HUDEP-2 (cell line): ENCODE results near the gene CA7.

Experiments used
- DNase-seq, 76 experiments: peaks; one replicate each; lab custom pipeline; 2025; ENCODE audit not compliant: unreplicated experiment in 76 of 76; lab: John Stamatoyannopoulos, UW

Gene CA7

GRCh38 chr16:66844342-66845079, at the start of gene CA7:
TSS of gene CA7 (plus strand) at chr16:66844414. CDS start at chr16:66844488, 74 bp downstream.
- DNase-seq: no peak

DNA sequence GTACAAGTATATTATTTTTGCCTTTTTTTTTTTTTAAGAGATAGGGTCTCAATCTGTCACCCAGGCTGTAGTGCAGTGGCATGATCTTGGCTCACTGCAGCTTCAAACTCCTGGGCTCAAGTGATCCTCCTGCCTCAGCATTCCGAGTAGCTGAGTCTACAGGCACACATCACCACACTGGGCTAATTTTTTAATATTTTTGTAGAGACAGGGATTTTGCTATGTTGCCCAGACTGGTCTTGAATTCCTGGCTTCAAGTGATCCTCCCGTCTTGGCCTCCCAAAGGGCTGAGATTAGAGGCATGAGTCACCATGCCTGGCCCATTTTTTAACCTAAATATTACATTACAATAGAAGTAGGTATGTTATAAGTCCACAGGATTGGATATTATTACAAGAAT, 46.1 kb upstream of the CA7 start:
- no peak for DNase-seq

GRCh38 chr16:66800856-66801255, 43.4 kb upstream of the CA7 start:
- no peak for DNase-seq

DNA sequence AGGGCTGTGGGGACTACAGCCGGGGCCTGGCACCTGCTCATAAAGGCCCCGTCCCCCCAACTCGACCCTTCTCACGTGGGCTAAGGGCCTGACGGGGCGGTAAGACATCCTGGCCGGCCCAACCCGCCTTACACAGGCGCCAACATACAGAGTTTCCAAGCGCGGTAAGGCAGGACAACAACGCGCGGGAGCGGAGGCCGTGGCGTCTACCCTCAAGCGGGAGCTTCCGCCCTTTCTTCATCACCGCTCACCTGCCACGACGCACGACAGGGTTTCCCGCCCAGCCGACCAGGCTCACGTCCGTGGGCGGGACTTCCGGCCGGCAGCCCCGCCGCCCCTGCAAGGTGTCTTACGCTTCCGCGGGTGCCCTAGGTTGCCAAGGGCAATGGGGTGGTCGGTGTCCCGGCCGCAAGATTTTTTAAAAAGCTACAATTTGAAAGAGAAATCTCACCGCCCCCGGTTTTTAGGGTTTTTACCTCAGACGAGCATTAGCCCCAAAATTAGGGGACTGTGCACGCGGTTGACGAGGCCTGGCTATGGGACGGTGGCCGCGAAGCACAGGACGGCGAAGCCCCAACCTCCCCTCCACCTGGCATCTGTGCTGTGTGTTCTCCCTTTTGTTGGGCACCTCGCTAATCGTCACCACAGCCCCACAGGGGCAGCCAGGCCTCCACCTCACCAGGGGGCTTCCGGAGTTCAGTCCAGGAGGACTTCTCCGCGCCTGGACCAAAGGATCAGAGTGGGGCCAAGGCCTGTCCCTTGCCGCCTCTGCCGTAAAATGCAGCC, 42.7 kb upstream of the CA7 start, which contains the start of gene TERB1:
TERB1 (minus strand) TSS at position 265 of the 786 bp plus-strand sequence. CDS start 4,786 bp downstream, outside the sequence.
- no peak for DNase-seq

GRCh38 chr16:66802159-66802558, 42.1 kb upstream of the CA7 start:
- no peak for DNase-seq

DNA sequence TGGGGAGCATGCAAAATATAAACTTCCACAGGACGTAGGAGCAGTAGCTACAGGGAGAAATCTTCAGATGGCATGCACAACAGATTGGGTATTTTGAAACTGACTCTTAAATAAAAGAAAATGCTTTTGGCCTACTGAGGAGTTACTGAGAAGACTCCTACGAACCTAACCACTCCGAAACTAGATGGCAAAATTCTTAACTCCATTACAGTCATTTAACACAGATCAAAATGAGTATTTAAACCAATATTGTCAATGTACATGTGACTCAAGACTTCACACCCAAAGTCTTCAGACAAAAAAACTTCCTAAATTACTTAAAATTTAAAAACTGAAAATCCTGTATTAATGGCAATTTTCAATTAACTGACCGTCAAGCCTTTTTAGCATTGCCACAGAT, 34.4 kb upstream of the CA7 start:
- no peak for DNase-seq

- no peak for DNase-seq
These were observed 33.8 kb upstream of the CA7 start for GRCh38 chr16:66810391-66810790.

- DNase-seq: no peak
These were observed 33.2 kb upstream of the CA7 start for GRCh38 chr16:66811043-66811442.

GRCh38 chr16:66814734-66815133, 29.5 kb upstream of the CA7 start:
- DNase-seq: no peak

- DNase-seq: no peak
These were observed 20.2 kb upstream of the CA7 start for GRCh38 chr16:66824006-66824405.

- DNase-seq: peak in 71 of 76 experiments; percentile 22 to 89 (median 73)
These were observed 13.5 kb upstream of the CA7 start, which contains the start of gene NAE1 for GRCh38 chr16:66830422-66831404. TSS of gene NAE1 (minus strand) at chr16:66830976. CDS start at chr16:66830899, 77 bp downstream.

DNA sequence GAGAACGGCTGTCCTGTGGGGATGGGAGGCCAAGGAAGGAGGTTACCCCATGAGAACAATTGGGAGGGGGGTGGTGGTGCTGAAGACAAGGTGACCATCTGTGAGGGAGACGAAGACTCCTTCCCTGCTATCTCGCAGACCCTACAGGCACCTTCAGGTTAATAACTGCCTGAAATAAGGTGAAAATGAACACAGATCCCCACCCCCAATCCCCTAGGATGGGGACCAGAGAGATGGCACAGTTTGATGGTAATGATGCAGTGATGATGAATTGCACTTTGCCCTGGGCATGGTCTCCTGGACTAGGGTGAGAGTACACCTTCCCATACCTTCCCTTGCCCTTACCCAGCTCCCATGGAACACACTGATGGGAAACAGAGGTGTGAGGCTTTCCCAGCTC, 12.0 kb upstream of the CA7 start:
- no peak for DNase-seq

GRCh38 chr16:66832661-66833305, 11.4 kb upstream of the CA7 start:
- no peak for DNase-seq

DNA sequence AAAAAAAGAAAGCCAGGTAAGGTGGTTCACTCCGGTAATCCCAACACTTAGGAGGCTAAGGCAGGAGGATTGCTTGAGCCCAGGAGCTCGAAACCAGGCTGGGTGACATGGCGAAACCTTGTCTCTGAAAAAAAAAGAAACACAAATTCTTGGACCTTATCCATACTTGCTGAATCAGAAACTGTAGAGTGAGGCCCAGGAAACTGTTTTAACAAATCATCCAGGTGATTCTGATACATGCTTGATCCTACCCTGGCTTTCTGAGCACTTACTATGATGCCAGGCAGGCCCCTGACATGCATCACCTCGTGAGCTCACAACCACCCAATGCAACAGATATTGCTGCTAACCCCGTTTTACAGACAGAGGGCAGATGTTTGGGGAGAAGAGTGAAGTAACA, 9.5 kb upstream of the CA7 start:
- no peak for DNase-seq

DNA sequence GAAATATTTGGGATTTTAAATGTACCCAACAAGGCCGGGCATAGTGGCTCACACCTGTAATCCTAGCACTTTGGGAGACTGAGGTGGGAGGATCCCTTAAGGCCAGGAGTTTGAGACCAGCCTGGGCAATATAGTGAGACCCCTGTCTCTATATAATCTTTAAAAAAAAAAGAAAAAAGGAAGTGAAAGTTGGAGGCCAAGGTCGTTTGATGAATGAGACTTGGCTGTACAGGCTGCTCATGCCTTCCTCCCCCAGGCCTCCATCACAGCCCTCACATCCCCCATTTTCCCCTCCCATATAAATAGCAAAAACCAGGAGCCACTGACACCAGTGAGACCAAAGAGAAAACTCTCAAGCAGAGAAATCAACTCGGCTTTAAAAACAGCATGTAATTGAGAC, 3.3 kb upstream of the CA7 start:
- DNase-seq: no peak

DNA sequence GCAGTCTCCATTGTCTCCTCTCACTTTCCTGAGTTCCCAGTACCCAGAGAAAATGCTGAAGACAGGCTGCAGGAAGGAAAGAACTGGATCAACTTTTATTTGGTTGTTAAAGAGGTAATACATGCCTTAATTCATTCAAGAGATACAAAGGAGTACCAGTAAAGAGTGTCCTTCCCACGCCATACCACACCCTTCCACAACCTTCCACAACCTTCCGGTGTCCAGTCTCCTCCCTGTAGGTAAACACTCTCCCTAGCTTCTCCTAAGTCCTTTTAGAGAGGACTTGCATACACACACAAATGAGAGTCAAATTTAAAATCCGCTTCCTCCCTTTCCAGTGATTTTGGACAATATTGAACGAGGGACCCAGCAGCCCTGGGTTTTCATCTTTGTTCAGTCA, 2.8 kb upstream of the CA7 start:
- DNase-seq: no peak

DNA sequence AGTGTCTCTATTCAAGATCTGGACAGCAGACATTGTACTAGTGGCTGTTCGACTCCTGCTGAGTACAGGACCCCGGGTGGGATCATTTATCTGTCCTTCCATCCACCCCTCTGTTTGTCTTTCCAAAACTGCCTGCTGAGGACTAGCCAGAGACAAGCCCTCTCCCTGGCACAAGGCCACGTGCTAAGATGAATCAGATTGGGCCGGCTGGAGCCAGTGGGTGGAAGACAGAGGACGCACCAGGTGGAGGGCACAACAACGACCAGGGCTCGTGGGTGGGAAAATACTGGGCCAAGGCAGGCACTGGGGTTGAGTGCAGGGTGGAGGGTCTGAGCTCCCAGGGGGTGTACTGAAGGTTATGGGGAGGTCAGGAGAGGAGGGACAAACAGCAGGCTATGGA, 1.4 kb upstream of the CA7 start:
- DNase-seq: peak in 60 of 76 experiments; percentile 4 to 72 (median 38)

DNA sequence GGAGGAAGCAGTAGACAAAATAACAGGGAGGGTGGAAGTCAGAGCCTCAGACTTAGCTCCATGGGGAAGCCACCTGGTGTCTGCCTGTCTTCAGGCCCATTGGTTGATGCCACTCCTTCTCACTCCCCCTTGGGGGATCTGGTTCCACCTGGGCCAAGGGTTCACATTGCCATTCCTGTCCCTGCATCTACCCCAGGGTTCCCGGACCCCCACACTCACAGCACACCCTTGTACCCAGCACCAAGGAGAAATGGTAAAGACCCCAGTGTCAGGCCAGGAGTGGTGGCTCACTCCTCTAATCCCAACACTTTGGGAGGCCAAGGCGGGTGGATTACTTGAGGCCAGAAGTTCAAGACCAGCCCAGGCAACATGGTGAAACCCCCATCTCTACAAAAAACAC, 1.0 kb upstream of the CA7 start:
- no peak for DNase-seq

DNA sequence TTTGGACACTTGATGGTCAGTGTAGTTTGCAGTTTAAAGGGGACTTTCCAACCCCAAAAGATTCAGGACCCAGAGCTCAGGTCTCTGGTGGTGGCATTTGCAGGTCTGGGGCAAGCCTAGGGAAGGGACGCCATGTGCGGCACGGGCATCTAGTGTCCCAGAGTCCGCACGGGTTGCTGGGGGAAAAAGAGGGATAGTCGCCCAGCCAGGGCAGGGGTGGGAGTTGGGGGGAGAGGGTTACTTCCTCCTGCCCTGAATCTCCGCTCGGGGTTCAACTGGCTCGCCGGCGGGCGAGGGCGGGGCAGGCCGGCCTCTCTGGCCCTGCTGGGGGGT, 239 bp upstream of the CA7 start:
- no peak for DNase-seq

GRCh38 chr16:66845080-66845410, 831 bp downstream of the CA7 start:
- DNase-seq: no peak
